ENCODE measurements around the gene E4F1. TPM values are rescaled to one million over a fixed set of nuclear protein-coding genes. Genes with fewer than 3 reads are reported as not detected.

E4F1 gene
- total and polyA plus RNA-seq, 9 of the 15 experiments (the other 6 are each of a cell fraction or from before 2014, with no cell fraction given): 0.48 to 94.9 (median 20.4) TPM

- no peak for TF ChIP-seq E2F6 (IDR thresholded peaks at IDR 0.05; ENCODE audit: borderline replicate concordance in 1 of 2, extremely low read depth in 1 of 2, insufficient read depth in 1 of 2, insufficient read length in 1 of 2, low read depth in 1 of 2, low read length in 1 of 2, poor library complexity in 1 of 2, severe bottlenecking in 1 of 2)
- TF ChIP-seq ZBTB40 (IDR thresholded peaks at IDR 0.05): no peak
- TF ChIP-seq ZBTB40 (CRISPR knock-in tag; IDR thresholded peaks at IDR 0.05): no peak
- no peak; the same call in 1 of the 2 replicates for TF ChIP-seq TCF3 (CRISPR knock-in tag; IDR thresholded peaks at IDR 0.05)
- no peak for TF ChIP-seq BRD9 (IDR thresholded peaks at IDR 0.05; ENCODE audit: low read depth, partially characterized antibody)
- 0 out of 2 replicates have a peak, but pooled peaks have one; percentile 8 for TF ChIP-seq ZNF431 (CRISPR knock-in tag; IDR thresholded peaks at IDR 0.05)
- TF ChIP-seq CTCF (IDR thresholded peaks at IDR 0.05 in 2 of 3, conservative IDR thresholded peaks at IDR 0.05 in 1 of 3; ENCODE audit: insufficient read depth in 2 of 3, low read depth in 1 of 3, low read length in 3 of 3): peak in 2 of 3 experiments; percentile 40 to 41; a peak in 3 of 6 replicates
- TF ChIP-seq AFF4 (CRISPR knock-in tag; IDR thresholded peaks at IDR 0.05): 0 out of 2 replicates have a peak, but pooled peaks have one; percentile 11
- peak; percentile 27; the same call in 1 of the 2 replicates for TF ChIP-seq ZBTB1 (CRISPR knock-in tag; IDR thresholded peaks at IDR 0.05; ENCODE audit: borderline replicate concordance, low read depth)
Observed at GRCh38 chr16:2223942-2224486, 623 bp downstream of the E4F1 start (continued).

Data from K562 (cell line).